Neural progenitor cell (in vitro differentiated cells): ENCODE results near the gene H6PD.

ENCODE experiments used
- EZH2 ChIP-seq: fragments of 200-600 bp; sonication (generic); IDR thresholded peaks from 2 replicates; pipeline ENCODE4 v1.6.1; 2017; ENCODE audit warnings: antibody characterized with exemption, mild to moderate bottlenecking, moderate library complexity
- EZH2phosphoT487 ChIP-seq: fragments of 200-600 bp; sonication (generic); IDR thresholded peaks from 2 replicates; pipeline ENCODE4 v1.6.1; 2017; ENCODE audit warnings: antibody characterized with exemption
- TF ChIP-seq, protein P1 (sequence below): fragments of 200-600 bp; sonication (generic); IDR thresholded peaks from 2 replicates; pipeline ENCODE4 v1.5.1; 2017; ENCODE audit warnings: antibody characterized with exemption, mild to moderate bottlenecking

DNA sequence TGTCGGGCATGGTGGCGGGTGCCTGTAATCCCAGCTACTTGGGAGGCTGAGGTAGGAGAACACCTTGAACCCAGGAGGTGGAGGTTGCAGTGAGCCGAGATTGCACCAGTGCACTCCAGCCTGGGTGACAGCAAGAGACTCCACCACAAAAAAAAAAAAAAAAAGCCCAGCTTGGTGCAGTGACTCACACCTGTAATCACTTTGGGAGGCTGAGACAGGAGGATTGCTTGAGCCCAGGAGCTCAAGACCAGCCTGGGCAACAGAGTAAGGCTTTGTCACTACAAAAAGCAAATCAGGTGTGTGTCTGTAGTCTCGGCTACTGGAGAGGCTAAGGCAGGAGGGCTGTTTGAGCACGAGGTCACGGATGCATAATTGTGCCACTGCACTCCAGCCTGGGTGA is 5.0 kb upstream of the H6PD start:
- TF ChIP-seq, protein P1, sequence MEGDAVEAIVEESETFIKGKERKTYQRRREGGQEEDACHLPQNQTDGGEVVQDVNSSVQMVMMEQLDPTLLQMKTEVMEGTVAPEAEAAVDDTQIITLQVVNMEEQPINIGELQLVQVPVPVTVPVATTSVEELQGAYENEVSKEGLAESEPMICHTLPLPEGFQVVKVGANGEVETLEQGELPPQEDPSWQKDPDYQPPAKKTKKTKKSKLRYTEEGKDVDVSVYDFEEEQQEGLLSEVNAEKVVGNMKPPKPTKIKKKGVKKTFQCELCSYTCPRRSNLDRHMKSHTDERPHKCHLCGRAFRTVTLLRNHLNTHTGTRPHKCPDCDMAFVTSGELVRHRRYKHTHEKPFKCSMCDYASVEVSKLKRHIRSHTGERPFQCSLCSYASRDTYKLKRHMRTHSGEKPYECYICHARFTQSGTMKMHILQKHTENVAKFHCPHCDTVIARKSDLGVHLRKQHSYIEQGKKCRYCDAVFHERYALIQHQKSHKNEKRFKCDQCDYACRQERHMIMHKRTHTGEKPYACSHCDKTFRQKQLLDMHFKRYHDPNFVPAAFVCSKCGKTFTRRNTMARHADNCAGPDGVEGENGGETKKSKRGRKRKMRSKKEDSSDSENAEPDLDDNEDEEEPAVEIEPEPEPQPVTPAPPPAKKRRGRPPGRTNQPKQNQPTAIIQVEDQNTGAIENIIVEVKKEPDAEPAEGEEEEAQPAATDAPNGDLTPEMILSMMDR, result no peak
- TF ChIP-seq EZH2, result no peak
- no peak for TF ChIP-seq EZH2phosphoT487
